ENCODE results near the gene TIMELESS.
"Not testable (repeated sequence)": the region's sequence is repeated elsewhere in the genome, so short reads cannot be mapped to it uniquely, and the experiment has no call there.

Gene TIMELESS

DNA sequence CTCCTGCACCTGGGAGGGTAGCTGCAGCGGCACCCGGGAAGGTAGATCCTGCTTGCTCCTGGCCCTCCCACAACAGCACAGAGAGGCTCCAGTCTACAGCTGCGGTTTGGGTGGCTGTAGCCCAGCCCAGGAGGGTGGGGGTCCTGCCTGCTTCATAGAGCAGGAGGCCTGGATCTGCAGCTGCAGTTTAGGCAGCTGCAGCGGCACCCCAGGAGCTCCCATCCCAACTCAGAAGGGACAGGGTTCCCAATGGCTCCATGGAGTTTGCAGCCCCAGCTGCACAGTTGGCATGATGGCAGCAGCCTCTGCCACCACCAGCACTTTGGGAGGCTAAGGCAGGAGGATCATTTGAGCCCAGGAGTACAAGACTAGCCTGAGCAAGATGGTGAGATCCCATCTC, 38.5 kb downstream of the TIMELESS start:
- DNase-seq (ENCODE audit: low read depth in 3 of 3, low spot score in 1 of 3): no peak

- DNase-seq (ENCODE audit: low read depth in 3 of 3, low spot score in 1 of 3): no peak
These were observed 40.3 kb downstream of the TIMELESS start for GRCh38 chr12:56408799-56409417.

- not testable (repeated sequence) for DNase-seq (ENCODE audit: low read depth in 3 of 3, low spot score in 1 of 3)
These were observed 45.0 kb downstream of the TIMELESS start for GRCh38 chr12:56404227-56404626.

DNA sequence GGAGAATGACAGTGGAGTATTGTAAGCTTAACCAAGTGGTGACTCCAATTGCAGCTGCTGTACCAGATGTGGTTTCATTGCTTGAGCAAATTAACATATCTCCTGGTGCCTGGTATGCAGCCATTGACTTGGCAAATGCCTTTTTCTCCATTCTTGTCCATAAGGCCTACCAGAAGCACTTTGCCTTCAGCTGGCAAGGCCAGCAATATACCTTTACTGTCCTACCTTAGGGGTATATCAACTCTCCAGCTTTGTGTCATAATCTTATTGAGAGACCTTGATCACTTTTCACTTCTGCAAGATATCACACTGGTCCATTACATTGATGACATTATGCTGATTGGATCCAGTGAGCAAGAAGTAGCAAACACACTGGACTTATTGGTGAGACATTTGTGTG, 47.6 kb downstream of the TIMELESS start:
- not testable (repeated sequence) for DNase-seq (ENCODE audit: low read depth in 3 of 3, low spot score in 1 of 3)

DNA sequence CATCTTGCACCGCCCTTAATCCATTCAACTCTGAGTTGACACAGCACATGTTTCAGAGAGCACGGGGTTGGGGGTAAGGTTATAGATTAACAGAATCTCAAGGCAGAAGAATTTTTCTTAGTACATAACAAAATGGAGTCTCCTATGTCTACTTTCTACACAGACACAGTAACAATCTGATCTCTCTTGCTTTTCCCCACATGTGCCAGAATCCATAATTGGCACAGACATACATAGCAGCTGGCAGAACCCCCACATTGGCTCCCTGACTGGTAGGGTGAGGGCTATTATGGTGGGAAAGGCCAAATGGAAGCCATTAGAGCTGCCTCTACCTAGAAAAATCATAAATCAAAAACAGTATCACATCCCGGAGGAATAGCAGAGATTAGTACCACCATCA, 48.1 kb downstream of the TIMELESS start:
- not testable (repeated sequence) for DNase-seq (ENCODE audit: low read depth in 3 of 3, low spot score in 1 of 3)

- not testable (repeated sequence) for DNase-seq (ENCODE audit: low read depth in 3 of 3, low spot score in 1 of 3)
These were observed 49.8 kb downstream of the TIMELESS start for GRCh38 chr12:56399466-56399865.

GRCh38 chr12:56398324-56398723, 50.9 kb downstream of the TIMELESS start:
- DNase-seq (ENCODE audit: low read depth in 3 of 3, low spot score in 1 of 3): no peak

DNA sequence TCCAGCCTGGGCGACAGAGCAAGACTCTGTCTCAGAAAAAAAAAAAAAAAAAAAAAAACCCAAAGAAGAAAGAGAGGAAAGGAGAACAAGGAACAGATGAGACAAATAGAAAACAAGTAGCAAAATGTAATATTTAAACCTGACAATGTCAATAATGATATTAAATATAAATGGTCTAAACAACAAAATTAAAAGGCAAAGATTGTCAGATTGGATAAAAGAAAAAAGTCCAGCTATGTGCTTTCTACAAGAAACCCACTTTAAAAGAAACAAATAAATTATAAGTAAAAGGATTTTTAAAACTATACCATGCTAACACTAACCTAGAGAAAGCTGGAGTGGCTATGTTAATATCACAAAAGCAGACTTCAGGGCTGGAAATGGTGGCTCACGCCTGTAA, 56.9 kb downstream of the TIMELESS start:
- no peak for DNase-seq (ENCODE audit: low read depth in 3 of 3, low spot score in 1 of 3)

- no peak for DNase-seq (ENCODE audit: low read depth in 3 of 3, low spot score in 1 of 3)
These were observed 57.5 kb downstream of the TIMELESS start for GRCh38 chr12:56391721-56392120.

GRCh38 chr12:56389412-56389811, 59.8 kb downstream of the TIMELESS start:
- no peak for DNase-seq (ENCODE audit: low read depth in 3 of 3, low spot score in 1 of 3)

DNA sequence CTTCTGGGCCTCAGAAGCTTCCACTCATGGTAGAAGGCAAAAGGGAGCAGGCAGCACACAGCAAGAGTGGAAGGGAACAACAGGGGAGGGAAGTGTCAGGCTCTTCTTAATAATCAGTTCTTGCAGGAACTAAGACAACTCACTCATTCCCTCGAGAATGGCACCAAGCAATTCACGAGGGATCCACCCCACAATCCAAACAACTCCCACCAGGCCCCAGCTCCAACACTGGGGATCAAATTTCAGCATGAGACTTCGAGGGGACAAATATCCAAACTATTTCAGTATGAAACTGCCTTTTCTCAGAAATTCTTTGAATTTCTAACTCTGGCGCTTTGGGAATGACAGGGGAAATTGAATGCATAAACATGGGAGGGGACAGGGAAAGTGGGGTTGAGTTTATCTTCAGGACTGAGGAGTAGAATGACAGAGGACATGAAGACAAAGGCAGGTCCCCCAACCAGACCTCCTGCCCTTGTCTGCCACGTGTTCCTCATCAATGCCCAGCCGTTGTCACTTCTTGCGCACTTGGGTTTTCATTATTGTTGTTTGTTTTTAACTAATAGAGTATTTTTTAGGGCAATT, 62.0 kb downstream of the TIMELESS start:
- DNase-seq (ENCODE audit: low read depth in 3 of 3, low spot score in 1 of 3): no peak

DNA sequence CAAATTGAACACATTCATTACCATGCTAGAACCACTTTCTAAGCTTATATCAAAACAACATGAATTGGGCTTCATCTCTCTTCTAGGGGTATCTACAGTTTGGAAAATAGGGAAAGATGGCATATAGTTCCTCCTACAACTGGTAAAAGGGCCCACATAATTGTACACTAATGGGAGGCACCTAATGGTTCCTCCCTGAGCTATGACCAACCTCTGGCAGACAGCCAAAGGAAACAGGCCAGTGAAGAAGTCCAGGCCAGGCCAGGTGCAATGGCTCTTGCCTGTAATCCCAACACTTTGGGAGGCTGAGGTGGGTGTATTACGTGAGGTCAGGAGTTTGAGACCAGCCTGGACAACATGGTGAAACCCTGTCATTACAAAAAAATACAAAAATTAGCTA, 63.4 kb downstream of the TIMELESS start:
- no peak for DNase-seq (ENCODE audit: low read depth in 3 of 3, low spot score in 1 of 3)

- no peak for DNase-seq (ENCODE audit: low read depth in 3 of 3, low spot score in 1 of 3)
These were observed 66.6 kb downstream of the TIMELESS start for GRCh38 chr12:56382611-56383010.

DNA sequence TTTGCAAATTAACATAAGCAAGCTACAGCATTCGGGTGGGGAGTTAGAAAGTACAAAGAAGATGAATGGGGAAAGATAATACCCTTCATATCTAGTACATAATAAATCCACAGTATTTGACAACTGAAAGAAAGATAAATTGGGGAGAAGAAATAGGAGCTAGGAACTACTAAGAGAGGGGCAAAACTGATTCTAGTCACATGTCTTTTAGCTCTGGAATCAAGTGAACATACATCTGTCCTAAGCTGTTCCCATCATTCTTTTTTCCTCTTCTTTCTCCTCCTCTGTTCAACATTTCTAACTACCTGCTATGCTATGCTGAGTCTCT, 71.3 kb downstream of the TIMELESS start:
- no peak for DNase-seq (ENCODE audit: low read depth in 3 of 3, low spot score in 1 of 3)

GRCh38 chr12:56377310-56377988, 71.8 kb downstream of the TIMELESS start:
- DNase-seq (ENCODE audit: low read depth in 3 of 3, low spot score in 1 of 3): no peak

GRCh38 chr12:56375598-56376434, 73.4 kb downstream of the TIMELESS start:
- DNase-seq (ENCODE audit: low read depth in 3 of 3, low spot score in 1 of 3): no peak

GRCh38 chr12:56374726-56375597, 74.3 kb downstream of the TIMELESS start:
- DNase-seq (ENCODE audit: low read depth in 3 of 3, low spot score in 1 of 3): no peak

DNA sequence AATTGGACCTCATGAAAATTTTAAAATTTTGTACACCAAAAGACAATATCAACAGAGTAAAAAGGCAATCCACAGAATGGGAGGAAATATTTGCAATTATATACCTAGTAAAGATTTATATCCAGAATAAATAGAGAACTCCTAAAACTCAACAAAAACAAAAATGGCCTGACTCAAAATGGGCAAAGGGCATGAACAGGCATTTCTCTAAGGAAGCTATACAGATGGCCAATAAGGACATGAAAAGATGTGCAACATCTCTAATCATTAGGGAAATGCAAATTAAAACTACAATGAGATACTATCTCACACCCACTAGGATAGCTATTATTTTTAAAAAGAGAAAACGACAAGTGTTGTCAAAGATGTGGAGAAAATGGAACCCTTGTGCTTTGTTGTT, 75.7 kb downstream of the TIMELESS start:
- DNase-seq (ENCODE audit: low read depth in 3 of 3, low spot score in 1 of 3): no peak

GRCh38 chr12:56366948-56367347, 82.3 kb downstream of the TIMELESS start:
- no peak for DNase-seq (ENCODE audit: low read depth in 3 of 3, low spot score in 1 of 3)
